ENCODE results near the gene ISG15.

Gene ISG15

DNA sequence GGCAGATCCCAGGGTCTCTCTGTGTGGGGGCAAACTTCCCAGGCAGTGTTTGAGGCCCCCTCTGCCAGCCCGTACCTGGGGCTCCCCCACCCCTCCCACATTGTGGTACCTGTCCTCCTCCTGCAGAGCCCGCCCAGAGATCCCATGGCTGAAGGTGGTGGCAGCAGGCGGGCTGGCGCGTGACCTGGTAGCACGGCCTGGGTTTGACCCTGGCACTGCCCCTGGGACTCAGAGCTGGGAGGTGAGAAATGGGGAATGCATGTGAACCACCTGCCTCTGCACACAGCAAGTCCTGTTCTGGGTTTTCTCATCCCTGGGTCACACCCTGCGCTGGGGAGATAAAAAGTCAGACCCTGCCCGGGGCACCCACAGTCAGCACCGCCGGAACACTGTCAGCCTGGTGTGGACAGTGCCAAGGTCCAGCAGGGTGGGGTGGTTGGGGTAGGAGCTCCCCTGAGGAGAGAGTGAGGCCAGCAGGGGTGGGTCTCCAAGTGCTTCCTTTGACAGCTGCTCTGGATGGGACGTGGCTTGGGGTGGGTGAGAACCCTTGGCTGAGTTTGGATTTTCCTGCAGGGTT is 18.4 kb downstream of the ISG15 start:
- no peak overlapping the region for H3K4me3 ChIP-seq (ENCODE audit: control insufficient read depth, low read depth, low read length)
- TF ChIP-seq, protein P1, sequence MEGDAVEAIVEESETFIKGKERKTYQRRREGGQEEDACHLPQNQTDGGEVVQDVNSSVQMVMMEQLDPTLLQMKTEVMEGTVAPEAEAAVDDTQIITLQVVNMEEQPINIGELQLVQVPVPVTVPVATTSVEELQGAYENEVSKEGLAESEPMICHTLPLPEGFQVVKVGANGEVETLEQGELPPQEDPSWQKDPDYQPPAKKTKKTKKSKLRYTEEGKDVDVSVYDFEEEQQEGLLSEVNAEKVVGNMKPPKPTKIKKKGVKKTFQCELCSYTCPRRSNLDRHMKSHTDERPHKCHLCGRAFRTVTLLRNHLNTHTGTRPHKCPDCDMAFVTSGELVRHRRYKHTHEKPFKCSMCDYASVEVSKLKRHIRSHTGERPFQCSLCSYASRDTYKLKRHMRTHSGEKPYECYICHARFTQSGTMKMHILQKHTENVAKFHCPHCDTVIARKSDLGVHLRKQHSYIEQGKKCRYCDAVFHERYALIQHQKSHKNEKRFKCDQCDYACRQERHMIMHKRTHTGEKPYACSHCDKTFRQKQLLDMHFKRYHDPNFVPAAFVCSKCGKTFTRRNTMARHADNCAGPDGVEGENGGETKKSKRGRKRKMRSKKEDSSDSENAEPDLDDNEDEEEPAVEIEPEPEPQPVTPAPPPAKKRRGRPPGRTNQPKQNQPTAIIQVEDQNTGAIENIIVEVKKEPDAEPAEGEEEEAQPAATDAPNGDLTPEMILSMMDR (conservative IDR thresholded peaks at IDR 0.05; ENCODE audit: control insufficient read depth, insufficient read depth, low read depth, low read length) = no peak
- no peak for DNase-seq (ENCODE audit: low read depth)

DNA sequence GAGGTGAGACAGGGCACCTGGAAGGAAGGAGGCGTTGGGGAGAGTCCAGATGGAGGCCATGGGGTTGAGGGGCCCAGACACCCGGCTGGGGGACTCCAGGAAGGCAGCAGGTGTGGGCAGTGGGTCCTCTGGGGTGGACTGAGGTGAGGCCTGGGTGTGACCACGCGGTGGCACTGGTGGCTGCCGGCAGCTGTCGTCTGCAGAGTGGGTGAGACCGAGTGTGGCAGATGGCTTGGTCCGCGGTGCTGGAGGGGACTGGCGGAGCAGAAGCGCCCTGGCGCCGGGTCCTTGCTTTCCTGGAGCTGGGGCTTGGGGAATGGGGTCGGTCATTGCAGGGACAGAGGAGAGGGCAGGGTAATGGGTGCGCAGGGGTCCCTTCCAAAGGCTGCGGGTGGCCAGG is 19.1 kb downstream of the ISG15 start:
- no peak for DNase-seq (ENCODE audit: low read depth)
- H3K4me3 ChIP-seq (ENCODE audit: control insufficient read depth, low read depth, low read length) = no peak overlapping the region
- TF ChIP-seq, protein P1 (conservative IDR thresholded peaks at IDR 0.05; ENCODE audit: control insufficient read depth, insufficient read depth, low read depth, low read length) = no peak

GRCh38 chr1:1033009-1033587 is 19.8 kb downstream of the ISG15 start:
- DNase-seq (ENCODE audit: low read depth) = peak; percentile 43
- H3K4me3 ChIP-seq (ENCODE audit: control insufficient read depth, low read depth, low read length) = no peak overlapping the region
- TF ChIP-seq, protein P1 (conservative IDR thresholded peaks at IDR 0.05; ENCODE audit: control insufficient read depth, insufficient read depth, low read depth, low read length) = peak; percentile 46

DNA sequence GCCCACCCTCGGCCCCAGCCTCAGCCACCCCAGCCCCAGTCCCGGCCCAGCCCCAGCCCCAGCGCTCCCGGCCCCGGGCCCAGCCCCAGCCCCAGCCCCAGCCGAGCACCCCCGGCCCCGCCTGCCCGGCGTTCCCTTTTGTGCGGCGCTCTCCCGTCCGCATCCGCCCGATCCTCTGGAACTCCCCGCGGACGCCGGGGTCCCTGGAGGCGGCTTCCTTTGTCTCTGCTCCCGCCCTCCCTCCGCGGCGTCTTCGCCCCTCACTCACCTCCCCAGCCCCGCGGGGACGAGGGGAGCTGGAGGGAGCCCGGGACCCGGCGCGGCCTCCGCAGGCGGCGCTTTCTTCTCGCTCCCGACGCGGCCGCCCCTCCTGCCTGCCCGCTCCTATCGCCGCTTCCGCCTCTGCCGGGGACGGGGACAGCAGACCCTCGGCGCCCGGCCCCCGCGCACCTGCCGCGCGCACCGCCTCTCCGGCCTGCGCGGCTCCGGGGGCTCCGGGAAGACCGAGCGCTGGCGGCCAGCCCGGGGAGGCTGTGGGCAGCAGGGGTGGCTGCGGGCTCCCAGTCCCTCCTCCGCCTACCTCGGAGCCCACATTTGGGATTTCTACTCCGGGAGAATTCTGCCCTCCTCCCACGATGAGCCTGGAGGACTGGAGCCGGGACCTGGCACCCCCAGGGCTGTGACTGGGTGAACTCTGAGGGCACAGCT is 20.6 kb downstream of the ISG15 start:
- DNase-seq (ENCODE audit: low read depth) = no peak
- TF ChIP-seq, protein P1 (conservative IDR thresholded peaks at IDR 0.05; ENCODE audit: control insufficient read depth, insufficient read depth, low read depth, low read length) = no peak

GRCh38 chr1:1034439-1034781 is 21.1 kb downstream of the ISG15 start:
- TF ChIP-seq, protein P1 (conservative IDR thresholded peaks at IDR 0.05; ENCODE audit: control insufficient read depth, insufficient read depth, low read depth, low read length) = no peak
- no peak overlapping the region for H3K4me3 ChIP-seq (ENCODE audit: control insufficient read depth, low read depth, low read length)
- DNase-seq (ENCODE audit: low read depth) = no peak

More for the DNA sequence above, 20.6 kb downstream of the ISG15 start:
- H3K4me3 ChIP-seq (ENCODE audit: control insufficient read depth, low read depth, low read length) = no peak overlapping the region

- DNase-seq (ENCODE audit: low read depth) = no peak
- no peak overlapping the region for H3K4me3 ChIP-seq (ENCODE audit: control insufficient read depth, low read depth, low read length)
- TF ChIP-seq, protein P1 (conservative IDR thresholded peaks at IDR 0.05; ENCODE audit: control insufficient read depth, insufficient read depth, low read depth, low read length) = no peak
These were observed 22.1 kb downstream of the ISG15 start for GRCh38 chr1:1035291-1035943.

Measured in fibroblast of mammary gland (primary cell).